ENCODE results near the gene APOL6.

Gene APOL6

GRCh38 chr22:35641494-35642120 is 6.6 kb upstream of the APOL6 start:
- no peaks in the 10 kb centered on the region for H3K27me3 Mint-ChIP-seq
- no peaks in the 10 kb centered on the region for H3K36me3 Mint-ChIP-seq
- H3K4me1 Mint-ChIP-seq (ENCODE audit: low read depth): no peaks in the 10 kb centered on the region
- no peak overlapping the region for H3K27ac Mint-ChIP-seq
- H3K4me3 Mint-ChIP-seq: no peak overlapping the region
- no peaks in the 10 kb centered on the region for H3K9me3 Mint-ChIP-seq (ENCODE audit: low read depth)

DNA sequence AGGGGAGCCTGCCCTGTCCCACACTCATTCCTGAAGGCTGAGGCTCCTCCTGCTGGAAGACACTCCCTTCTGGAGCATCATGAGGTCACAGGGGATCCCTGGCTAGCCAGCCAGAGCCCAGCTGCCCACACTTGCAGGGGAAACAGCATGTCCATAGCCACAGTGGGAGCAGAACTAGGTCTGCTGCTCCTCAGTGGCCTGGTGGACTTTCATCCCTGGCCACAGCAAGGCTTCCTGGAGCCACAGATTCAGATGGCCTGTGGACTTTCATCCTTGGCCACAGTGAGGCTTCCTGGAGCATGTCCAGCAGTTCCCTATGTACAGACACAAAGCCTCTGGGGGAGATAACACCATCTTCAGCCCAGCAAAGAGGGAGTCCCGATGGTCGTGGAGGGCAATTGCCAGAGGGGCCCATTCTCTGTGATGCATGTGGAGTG is 5.9 kb upstream of the APOL6 start:
- H3K9me3 Mint-ChIP-seq (ENCODE audit: low read depth): no peaks in the 10 kb centered on the region
- peaks cover 5% of the 10 kb centered on the region for H3K4me1 Mint-ChIP-seq (ENCODE audit: low read depth)
- no peak overlapping the region for H3K4me3 Mint-ChIP-seq
- no peaks in the 10 kb centered on the region for H3K36me3 Mint-ChIP-seq
- H3K27ac Mint-ChIP-seq: no peak overlapping the region
- no peaks in the 10 kb centered on the region for H3K27me3 Mint-ChIP-seq

GRCh38 chr22:35643991-35644390 is 4.3 kb upstream of the APOL6 start:
- Mint-ChIP-seq H3K27ac (no peak overlapping the region), H3K4me3 (no peak overlapping the region), H3K27me3 (no peaks in the 10 kb centered on the region)

GRCh38 chr22:35645646-35646045 is 2.6 kb upstream of the APOL6 start:
- Mint-ChIP-seq H3K27ac (no peak overlapping the region), H3K36me3 (peaks cover 5% of the 10 kb centered on the region), H3K4me3 (no peak overlapping the region), H3K27me3 (no peaks in the 10 kb centered on the region), H3K9me3 (ENCODE audit: low read depth) (no peaks in the 10 kb centered on the region), H3K4me1 (ENCODE audit: low read depth) (peaks cover 31% of the 10 kb centered on the region)

More at GRCh38 chr22:35643991-35644390, 4.3 kb upstream of the APOL6 start:
- Mint-ChIP-seq H3K4me1 (ENCODE audit: low read depth) (peaks cover 14% of the 10 kb centered on the region), H3K9me3 (ENCODE audit: low read depth) (no peaks in the 10 kb centered on the region), H3K36me3 (peaks cover 4% of the 10 kb centered on the region)

GRCh38 chr22:35649026-35649553 is 844 bp downstream of the APOL6 start:
- Mint-ChIP-seq H3K4me3 (peak overlapping the region; percentile 100), H3K36me3 (peaks cover 11% of the 10 kb centered on the region), H3K9me3 (ENCODE audit: low read depth) (no peaks in the 10 kb centered on the region), H3K27ac (peak overlapping the region; percentile 100), H3K4me1 (ENCODE audit: low read depth) (peaks cover 58% of the 10 kb centered on the region), H3K27me3 (no peaks in the 10 kb centered on the region)

DNA sequence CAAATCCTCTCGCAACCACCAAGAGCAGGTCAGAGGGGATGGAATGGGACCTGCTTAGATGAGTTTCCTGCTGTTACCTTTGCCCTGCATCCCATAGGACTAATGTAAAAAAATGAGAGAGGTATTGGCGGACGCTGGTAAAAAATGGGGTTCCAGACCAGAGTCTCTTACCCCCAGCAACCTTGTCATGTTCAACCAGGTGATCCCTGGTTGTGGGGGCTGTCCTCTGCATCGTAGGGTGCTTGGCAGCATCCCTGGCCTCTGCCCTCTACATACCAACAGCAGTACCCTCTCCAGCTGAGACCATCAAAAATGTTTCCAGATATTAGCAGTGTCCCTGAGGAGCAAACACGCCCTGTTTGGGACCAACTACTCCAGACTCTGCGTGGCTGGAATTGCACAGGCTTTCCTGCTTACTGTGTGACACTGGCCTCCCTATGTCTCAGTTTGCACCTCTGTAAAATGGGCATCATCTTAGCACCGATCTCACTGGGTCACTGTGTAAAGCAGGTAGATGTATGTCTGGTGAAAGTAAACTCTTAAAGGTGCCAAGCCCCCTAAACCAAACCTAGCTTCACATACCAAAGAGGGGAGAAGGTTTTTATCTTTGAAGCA is 1.5 kb downstream of the APOL6 start:
- Mint-ChIP-seq H3K4me1 (ENCODE audit: low read depth) (peaks cover 64% of the 10 kb centered on the region), H3K9me3 (ENCODE audit: low read depth) (no peaks in the 10 kb centered on the region), H3K36me3 (peaks cover 11% of the 10 kb centered on the region), H3K4me3 (peak overlapping the region; percentile 100), H3K27ac (peak overlapping the region; percentile 100), H3K27me3 (no peaks in the 10 kb centered on the region)

- Mint-ChIP-seq H3K4me3 (peak overlapping the region; percentile 100), H3K4me1 (ENCODE audit: low read depth) (peaks cover 75% of the 10 kb centered on the region), H3K27me3 (no peaks in the 10 kb centered on the region), H3K27ac (peak overlapping the region; percentile 54), H3K36me3 (peaks cover 15% of the 10 kb centered on the region), H3K9me3 (ENCODE audit: low read depth) (no peaks in the 10 kb centered on the region)
Observed at GRCh38 chr22:35651085-35651484, 2.8 kb downstream of the APOL6 start.

GRCh38 chr22:35653824-35654223 is 5.6 kb downstream of the APOL6 start:
- Mint-ChIP-seq H3K36me3 (peaks cover 33% of the 10 kb centered on the region), H3K4me1 (ENCODE audit: low read depth) (peaks cover 88% of the 10 kb centered on the region), H3K27ac (peak overlapping the region; percentile 83), H3K27me3 (no peaks in the 10 kb centered on the region), H3K9me3 (ENCODE audit: low read depth) (no peaks in the 10 kb centered on the region), H3K4me3 (peak overlapping the region; percentile 39)

DNA sequence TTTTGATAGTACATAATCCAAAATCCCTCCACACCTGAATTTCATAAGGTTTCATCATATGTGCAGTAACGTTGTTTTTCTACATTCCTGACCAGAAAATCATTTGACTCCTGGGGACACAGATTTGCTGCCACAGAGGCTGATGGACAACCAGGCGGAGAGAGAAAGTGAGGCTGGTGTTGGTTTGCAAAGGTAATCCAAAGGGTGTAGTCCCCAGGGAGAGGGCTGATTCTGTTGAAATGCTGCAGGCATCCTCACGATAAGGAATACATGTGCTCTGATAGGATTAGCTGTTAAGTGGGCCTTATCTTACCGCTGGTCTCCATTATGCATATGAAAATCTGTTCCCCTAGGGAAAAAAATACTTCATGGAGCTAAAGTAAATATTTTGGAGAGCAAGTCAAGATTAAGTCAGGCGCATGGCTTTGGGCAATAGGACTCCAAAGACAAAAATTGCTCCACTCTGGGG is 8.1 kb downstream of the APOL6 start:
- peaks cover 89% of the 10 kb centered on the region for H3K4me1 Mint-ChIP-seq (ENCODE audit: low read depth)

DNA sequence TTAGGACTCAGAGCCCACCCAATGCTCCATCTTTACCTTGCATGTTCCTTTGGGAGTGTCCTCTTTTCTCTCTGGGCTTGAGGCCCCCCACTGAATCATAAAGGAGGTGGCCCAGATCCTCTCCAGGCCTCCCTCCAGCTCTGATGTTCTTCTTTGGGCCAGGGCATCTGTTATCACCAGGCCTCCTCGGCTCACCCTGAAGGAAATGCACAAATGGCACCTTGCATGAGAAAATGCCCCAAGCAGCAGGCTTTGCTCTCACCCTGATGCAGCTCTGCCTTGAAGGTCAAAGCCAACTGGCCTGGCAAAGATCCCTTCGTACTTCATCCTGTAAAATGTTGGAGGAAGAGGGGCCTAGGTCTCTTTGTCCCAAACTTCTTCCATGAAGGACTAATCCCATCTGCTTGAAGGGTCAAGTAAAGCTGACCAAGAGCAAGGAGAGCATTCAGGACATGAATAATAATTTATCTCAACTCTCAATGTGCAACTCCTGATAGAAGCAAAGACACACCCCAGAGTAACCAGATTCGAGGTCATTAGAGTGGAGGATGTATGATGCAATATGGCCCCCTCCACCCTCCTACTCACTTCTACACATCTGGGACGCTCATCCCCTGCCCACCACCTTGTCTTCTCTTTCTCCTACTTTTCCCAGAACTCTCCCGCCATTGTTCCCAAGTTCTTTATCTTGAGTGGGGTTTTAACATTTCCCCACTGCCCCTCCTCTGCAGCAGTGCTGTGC is 9.5 kb downstream of the APOL6 start:
- peak overlapping the region; percentile 97 for H3K27ac Mint-ChIP-seq

More for the DNA sequence above, 8.1 kb downstream of the APOL6 start:
- Mint-ChIP-seq H3K36me3 (peaks cover 43% of the 10 kb centered on the region), H3K9me3 (ENCODE audit: low read depth) (no peaks in the 10 kb centered on the region), H3K27ac (peak overlapping the region; percentile 97), H3K4me3 (no peak overlapping the region), H3K27me3 (no peaks in the 10 kb centered on the region)

DNA sequence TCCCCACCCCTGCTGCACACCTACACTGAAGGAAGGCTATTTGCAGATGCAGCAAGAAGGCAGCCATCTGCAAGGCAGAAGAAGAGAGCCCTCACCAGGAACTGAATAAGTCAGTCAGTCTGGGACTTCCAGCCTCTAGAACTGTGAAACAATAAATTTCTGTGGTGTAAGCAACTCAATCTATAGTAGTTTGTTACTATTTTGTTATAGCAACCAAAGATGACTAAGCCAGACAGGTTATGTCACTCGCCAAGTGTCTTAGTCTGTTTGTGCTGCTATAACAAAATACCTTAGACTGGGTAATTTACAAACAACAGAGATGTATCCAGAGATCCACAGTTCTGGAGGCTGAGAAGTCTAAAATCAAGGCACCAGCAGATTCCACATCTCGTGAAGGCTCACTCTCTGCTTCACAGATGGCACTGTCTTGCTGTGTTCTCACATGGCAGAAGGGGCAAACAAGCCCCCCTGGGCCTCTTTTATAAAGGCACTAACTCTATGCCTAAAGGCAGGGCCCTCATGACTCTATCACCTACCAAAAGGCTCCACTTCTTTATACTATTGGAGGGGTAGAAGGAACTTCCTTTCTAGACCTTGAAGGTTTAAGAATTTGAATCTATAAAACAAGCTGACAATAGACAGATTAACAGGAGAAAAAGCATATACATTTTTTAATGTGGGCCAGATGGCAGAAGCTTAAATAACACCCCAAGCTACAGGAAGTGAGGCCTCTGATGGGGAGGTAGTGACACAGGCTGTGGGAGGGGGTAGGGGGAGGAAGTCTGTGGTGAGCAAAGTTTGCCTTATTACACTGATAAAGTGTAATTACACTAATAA is 12.3 kb downstream of the APOL6 start:
- H3K9me3 Mint-ChIP-seq (ENCODE audit: low read depth): peaks cover 3% of the 10 kb centered on the region
- peaks cover 77% of the 10 kb centered on the region for H3K4me1 Mint-ChIP-seq (ENCODE audit: low read depth)
- peak overlapping the region; percentile 97 for H3K27ac Mint-ChIP-seq
- peaks cover 54% of the 10 kb centered on the region for H3K36me3 Mint-ChIP-seq
- no peaks in the 10 kb centered on the region for H3K27me3 Mint-ChIP-seq
- peak overlapping the region; percentile 80 for H3K4me3 Mint-ChIP-seq

More for the DNA sequence above, 9.5 kb downstream of the APOL6 start:
- Mint-ChIP-seq H3K27me3 (no peaks in the 10 kb centered on the region), H3K4me1 (ENCODE audit: low read depth) (peaks cover 92% of the 10 kb centered on the region), H3K4me3 (peak overlapping the region; percentile 0), H3K9me3 (ENCODE audit: low read depth) (no peaks in the 10 kb centered on the region), H3K36me3 (peaks cover 52% of the 10 kb centered on the region)

- Mint-ChIP-seq H3K4me1 (ENCODE audit: low read depth) (peaks cover 68% of the 10 kb centered on the region), H3K4me3 (peak overlapping the region; percentile 80), H3K27me3 (no peaks in the 10 kb centered on the region), H3K27ac (peak overlapping the region; percentile 97), H3K36me3 (peaks cover 50% of the 10 kb centered on the region), H3K9me3 (ENCODE audit: low read depth) (peaks cover 3% of the 10 kb centered on the region)
Observed at GRCh38 chr22:35661464-35661863, 13.2 kb downstream of the APOL6 start.

- H3K4me1 Mint-ChIP-seq (ENCODE audit: low read depth): peaks cover 56% of the 10 kb centered on the region
- peaks cover 3% of the 10 kb centered on the region for H3K9me3 Mint-ChIP-seq (ENCODE audit: low read depth)
- H3K27ac Mint-ChIP-seq: peak overlapping the region; percentile 97
- no peak overlapping the region for H3K4me3 Mint-ChIP-seq
- H3K36me3 Mint-ChIP-seq: peaks cover 52% of the 10 kb centered on the region
- no peaks in the 10 kb centered on the region for H3K27me3 Mint-ChIP-seq
Observed at GRCh38 chr22:35662914-35663313, 14.7 kb downstream of the APOL6 start.

- H3K4me1 Mint-ChIP-seq (ENCODE audit: low read depth): peaks cover 52% of the 10 kb centered on the region
- H3K27me3 Mint-ChIP-seq: no peaks in the 10 kb centered on the region
- H3K9me3 Mint-ChIP-seq (ENCODE audit: low read depth): peaks cover 3% of the 10 kb centered on the region
- H3K36me3 Mint-ChIP-seq: peaks cover 50% of the 10 kb centered on the region
- H3K27ac Mint-ChIP-seq: peak overlapping the region; percentile 68
- H3K4me3 Mint-ChIP-seq: peak overlapping the region; percentile 66
Observed at GRCh38 chr22:35663371-35663770, 15.1 kb downstream of the APOL6 start.
